Measurements from ENCODE around the gene TGFBR2.

The TGFBR2 gene

DNA sequence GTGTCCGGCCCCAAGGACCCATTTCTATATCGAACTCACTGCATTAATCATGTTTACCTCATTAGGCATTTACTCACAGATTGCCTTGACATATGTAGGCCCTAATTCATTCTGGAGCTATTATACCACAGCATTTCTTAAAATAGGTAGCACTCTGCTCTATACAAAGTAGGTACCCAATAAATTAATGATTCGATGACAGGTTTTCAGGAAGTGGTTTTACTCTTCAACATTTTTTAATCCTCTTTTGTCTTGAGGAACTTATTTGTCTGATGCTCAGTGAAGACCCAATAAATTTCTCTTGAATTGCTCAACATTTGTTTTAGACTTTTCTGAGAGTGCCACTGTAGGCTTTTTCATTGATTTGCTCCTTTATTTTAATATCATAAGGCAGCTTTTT, 12.1 kb downstream of the TGFBR2 start (continued):
- TF ChIP-seq, protein P1, sequence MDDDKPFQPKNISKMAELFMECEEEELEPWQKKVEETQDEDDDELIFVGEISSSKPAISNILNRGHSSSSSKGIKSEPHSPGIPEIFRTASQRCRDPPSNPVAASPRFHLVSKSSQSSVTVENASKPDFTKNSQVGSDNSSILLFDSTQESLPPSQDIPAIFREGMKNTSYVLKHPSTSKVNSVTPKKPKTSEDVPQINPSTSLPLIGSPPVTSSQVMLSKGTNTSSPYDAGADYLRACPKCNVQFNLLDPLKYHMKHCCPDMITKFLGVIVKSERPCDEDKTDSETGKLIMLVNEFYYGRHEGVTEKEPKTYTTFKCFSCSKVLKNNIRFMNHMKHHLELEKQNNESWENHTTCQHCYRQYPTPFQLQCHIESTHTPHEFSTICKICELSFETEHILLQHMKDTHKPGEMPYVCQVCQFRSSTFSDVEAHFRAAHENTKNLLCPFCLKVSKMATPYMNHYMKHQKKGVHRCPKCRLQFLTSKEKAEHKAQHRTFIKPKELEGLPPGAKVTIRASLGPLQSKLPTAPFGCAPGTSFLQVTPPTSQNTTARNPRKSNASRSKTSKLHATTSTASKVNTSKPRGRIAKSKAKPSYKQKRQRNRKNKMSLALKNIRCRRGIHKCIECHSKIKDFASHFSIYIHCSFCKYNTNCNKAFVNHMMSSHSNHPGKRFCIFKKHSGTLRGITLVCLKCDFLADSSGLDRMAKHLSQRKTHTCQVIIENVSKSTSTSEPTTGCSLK (tag by site-specific recombination; IDR thresholded peaks at IDR 0.05) = no peak
- TF ChIP-seq, protein P2, sequence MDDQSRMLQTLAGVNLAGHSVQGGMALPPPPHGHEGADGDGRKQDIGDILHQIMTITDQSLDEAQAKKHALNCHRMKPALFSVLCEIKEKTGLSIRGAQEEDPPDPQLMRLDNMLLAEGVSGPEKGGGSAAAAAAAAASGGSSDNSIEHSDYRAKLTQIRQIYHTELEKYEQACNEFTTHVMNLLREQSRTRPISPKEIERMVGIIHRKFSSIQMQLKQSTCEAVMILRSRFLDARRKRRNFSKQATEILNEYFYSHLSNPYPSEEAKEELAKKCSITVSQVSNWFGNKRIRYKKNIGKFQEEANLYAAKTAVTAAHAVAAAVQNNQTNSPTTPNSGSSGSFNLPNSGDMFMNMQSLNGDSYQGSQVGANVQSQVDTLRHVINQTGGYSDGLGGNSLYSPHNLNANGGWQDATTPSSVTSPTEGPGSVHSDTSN (CRISPR knock-in tag; IDR thresholded peaks at IDR 0.05) = no peak
- TF ChIP-seq, protein P3, sequence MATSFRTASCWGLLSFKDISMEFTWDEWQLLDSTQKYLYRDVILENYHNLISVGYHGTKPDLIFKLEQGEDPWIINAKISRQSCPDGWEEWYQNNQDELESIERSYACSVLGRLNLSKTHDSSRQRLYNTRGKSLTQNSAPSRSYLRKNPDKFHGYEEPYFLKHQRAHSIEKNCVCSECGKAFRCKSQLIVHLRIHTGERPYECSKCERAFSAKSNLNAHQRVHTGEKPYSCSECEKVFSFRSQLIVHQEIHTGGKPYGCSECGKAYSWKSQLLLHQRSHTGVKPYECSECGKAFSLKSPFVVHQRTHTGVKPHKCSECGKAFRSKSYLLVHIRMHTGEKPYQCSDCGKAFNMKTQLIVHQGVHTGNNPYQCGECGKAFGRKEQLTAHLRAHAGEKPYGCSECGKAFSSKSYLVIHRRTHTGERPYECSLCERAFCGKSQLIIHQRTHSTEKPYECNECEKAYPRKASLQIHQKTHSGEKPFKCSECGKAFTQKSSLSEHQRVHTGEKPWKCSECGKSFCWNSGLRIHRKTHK (tag by site-specific recombination; IDR thresholded peaks at IDR 0.05) = no peak
- TF ChIP-seq ZNF223 (tag by site-specific recombination; IDR thresholded peaks at IDR 0.05) = no peak
- no peak for TF ChIP-seq ZNF112 (tag by site-specific recombination; IDR thresholded peaks at IDR 0.05)
- TF ChIP-seq ZNF211 (tag by site-specific recombination; IDR thresholded peaks at IDR 0.05; ENCODE audit: low read depth) = no peak

DNA sequence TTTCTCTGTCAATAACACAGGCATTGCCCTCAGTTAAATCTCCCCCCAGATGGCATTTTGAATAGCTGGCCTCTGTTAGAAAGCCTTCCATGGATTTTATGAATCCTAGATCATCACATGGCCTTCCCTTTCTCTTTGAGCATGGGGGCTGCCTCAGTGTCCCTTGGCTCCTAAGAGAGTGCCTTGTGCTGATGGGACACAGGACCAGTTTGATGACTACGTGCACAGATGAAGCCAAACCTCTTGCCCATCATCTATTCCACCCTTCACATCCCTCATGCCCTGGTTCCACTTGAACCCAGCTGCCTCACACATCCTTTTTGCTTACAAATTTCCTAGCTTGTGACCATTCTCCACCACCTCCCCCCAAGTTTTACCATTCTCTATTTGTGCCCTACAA, 12.9 kb downstream of the TGFBR2 start:
- H3K36me3 ChIP-seq (ENCODE audit: control insufficient read depth in 2 of 2, insufficient read depth in 1 of 2, low read length in 2 of 2) = no peaks in the 10 kb centered on the region
- TF ChIP-seq ZNF112 (tag by site-specific recombination; IDR thresholded peaks at IDR 0.05) (no peak), KLF9 (tag by site-specific recombination; IDR thresholded peaks at IDR 0.05; ENCODE audit: low read depth) (no peak), ZBTB7A (tag by site-specific recombination; IDR thresholded peaks at IDR 0.05; ENCODE audit: low read depth) (no peak), ZNF747 (tag by site-specific recombination; IDR thresholded peaks at IDR 0.05) (no peak), ZNF530 (tag by site-specific recombination; IDR thresholded peaks at IDR 0.05; ENCODE audit: low read depth) (no peak)
- TF ChIP-seq, protein P2 (CRISPR knock-in tag; IDR thresholded peaks at IDR 0.05) = no peak
- TF ChIP-seq, protein P4, sequence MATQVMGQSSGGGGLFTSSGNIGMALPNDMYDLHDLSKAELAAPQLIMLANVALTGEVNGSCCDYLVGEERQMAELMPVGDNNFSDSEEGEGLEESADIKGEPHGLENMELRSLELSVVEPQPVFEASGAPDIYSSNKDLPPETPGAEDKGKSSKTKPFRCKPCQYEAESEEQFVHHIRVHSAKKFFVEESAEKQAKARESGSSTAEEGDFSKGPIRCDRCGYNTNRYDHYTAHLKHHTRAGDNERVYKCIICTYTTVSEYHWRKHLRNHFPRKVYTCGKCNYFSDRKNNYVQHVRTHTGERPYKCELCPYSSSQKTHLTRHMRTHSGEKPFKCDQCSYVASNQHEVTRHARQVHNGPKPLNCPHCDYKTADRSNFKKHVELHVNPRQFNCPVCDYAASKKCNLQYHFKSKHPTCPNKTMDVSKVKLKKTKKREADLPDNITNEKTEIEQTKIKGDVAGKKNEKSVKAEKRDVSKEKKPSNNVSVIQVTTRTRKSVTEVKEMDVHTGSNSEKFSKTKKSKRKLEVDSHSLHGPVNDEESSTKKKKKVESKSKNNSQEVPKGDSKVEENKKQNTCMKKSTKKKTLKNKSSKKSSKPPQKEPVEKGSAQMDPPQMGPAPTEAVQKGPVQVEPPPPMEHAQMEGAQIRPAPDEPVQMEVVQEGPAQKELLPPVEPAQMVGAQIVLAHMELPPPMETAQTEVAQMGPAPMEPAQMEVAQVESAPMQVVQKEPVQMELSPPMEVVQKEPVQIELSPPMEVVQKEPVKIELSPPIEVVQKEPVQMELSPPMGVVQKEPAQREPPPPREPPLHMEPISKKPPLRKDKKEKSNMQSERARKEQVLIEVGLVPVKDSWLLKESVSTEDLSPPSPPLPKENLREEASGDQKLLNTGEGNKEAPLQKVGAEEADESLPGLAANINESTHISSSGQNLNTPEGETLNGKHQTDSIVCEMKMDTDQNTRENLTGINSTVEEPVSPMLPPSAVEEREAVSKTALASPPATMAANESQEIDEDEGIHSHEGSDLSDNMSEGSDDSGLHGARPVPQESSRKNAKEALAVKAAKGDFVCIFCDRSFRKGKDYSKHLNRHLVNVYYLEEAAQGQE (tag by site-specific recombination; IDR thresholded peaks at IDR 0.05) = no peak
- TF ChIP-seq, protein P5, sequence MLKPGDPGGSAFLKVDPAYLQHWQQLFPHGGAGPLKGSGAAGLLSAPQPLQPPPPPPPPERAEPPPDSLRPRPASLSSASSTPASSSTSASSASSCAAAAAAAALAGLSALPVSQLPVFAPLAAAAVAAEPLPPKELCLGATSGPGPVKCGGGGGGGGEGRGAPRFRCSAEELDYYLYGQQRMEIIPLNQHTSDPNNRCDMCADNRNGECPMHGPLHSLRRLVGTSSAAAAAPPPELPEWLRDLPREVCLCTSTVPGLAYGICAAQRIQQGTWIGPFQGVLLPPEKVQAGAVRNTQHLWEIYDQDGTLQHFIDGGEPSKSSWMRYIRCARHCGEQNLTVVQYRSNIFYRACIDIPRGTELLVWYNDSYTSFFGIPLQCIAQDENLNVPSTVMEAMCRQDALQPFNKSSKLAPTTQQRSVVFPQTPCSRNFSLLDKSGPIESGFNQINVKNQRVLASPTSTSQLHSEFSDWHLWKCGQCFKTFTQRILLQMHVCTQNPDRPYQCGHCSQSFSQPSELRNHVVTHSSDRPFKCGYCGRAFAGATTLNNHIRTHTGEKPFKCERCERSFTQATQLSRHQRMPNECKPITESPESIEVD (tag by site-specific recombination; IDR thresholded peaks at IDR 0.05) = no peak
- TF ChIP-seq, protein P6, sequence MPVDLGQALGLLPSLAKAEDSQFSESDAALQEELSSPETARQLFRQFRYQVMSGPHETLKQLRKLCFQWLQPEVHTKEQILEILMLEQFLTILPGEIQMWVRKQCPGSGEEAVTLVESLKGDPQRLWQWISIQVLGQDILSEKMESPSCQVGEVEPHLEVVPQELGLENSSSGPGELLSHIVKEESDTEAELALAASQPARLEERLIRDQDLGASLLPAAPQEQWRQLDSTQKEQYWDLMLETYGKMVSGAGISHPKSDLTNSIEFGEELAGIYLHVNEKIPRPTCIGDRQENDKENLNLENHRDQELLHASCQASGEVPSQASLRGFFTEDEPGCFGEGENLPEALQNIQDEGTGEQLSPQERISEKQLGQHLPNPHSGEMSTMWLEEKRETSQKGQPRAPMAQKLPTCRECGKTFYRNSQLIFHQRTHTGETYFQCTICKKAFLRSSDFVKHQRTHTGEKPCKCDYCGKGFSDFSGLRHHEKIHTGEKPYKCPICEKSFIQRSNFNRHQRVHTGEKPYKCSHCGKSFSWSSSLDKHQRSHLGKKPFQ (tag by site-specific recombination; IDR thresholded peaks at IDR 0.05) = no peak
- TF ChIP-seq, protein P7, sequence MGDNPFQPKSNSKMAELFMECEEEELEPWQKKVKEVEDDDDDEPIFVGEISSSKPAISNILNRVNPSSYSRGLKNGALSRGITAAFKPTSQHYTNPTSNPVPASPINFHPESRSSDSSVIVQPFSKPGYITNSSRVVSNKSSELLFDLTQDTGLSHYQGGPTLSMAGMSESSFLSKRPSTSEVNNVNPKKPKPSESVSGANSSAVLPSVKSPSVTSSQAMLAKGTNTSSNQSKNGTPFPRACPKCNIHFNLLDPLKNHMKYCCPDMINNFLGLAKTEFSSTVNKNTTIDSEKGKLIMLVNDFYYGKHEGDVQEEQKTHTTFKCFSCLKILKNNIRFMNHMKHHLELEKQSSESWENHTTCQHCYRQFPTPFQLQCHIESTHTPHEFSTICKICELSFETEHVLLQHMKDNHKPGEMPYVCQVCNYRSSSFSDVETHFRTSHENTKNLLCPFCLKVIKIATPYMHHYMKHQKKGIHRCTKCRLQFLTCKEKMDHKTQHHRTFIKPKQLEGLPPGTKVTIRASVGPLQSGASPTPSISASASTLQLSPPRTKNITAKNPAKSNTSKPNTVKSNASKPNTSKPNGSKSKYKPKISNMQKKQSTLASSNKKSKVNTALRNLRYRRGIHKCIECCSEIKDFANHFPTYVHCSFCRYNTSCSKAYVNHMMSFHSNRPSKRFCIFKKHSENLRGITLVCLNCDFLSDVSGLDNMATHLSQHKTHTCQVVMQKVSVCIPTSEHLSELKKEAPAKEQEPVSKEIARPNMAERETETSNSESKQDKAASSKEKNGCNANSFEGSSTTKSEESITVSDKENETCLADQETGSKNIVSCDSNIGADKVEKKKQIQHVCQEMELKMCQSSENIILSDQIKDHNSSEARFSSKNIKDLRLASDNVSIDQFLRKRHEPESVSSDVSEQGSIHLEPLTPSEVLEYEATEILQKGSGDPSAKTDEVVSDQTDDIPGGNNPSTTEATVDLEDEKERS (tag by site-specific recombination; IDR thresholded peaks at IDR 0.05) = no peak
- TF ChIP-seq, protein P8, sequence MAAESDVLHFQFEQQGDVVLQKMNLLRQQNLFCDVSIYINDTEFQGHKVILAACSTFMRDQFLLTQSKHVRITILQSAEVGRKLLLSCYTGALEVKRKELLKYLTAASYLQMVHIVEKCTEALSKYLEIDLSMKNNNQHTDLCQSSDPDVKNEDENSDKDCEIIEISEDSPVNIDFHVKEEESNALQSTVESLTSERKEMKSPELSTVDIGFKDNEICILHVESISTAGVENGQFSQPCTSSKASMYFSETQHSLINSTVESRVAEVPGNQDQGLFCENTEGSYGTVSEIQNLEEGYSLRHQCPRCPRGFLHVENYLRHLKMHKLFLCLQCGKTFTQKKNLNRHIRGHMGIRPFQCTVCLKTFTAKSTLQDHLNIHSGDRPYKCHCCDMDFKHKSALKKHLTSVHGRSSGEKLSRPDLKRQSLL (tag by site-specific recombination; IDR thresholded peaks at IDR 0.05) = no peak
- ChIA-PET POLR2A (no interaction called here), CTCF (no interaction called here)
- no peak overlapping the region for H3K27ac ChIP-seq (ENCODE audit: extremely low read depth, low read depth, low read length)
- peaks cover 4% of the 10 kb centered on the region; the same call in 1 of the 2 replicates for H3K4me1 ChIP-seq (ENCODE audit: control insufficient read depth, insufficient read depth, low read length)
- no peak overlapping the region for H3K4me3 ChIP-seq (ENCODE audit: low read depth, low read length)
- no peaks in the 10 kb centered on the region for H3K9me3 ChIP-seq (ENCODE audit: control insufficient read depth, insufficient read depth, low read depth, low read length)

Data from HEK293 (cell line).